Measurements from ENCODE around the gene UNC93B1.

Gene UNC93B1, protein sequence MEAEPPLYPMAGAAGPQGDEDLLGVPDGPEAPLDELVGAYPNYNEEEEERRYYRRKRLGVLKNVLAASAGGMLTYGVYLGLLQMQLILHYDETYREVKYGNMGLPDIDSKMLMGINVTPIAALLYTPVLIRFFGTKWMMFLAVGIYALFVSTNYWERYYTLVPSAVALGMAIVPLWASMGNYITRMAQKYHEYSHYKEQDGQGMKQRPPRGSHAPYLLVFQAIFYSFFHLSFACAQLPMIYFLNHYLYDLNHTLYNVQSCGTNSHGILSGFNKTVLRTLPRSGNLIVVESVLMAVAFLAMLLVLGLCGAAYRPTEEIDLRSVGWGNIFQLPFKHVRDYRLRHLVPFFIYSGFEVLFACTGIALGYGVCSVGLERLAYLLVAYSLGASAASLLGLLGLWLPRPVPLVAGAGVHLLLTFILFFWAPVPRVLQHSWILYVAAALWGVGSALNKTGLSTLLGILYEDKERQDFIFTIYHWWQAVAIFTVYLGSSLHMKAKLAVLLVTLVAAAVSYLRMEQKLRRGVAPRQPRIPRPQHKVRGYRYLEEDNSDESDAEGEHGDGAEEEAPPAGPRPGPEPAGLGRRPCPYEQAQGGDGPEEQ

GRCh38 chr11:68003846-68004550, at the start of gene UNC93B1:
UNC93B1 (minus strand) TSS chr11:68004097; CDS start chr11:68004043, 54 bp downstream.
- DNase-seq (ENCODE audit: low read depth) = peak; percentile 67

- no peak for DNase-seq (ENCODE audit: low read depth)
Observed at GRCh38 chr11:68053117-68053516, 49.2 kb upstream of the UNC93B1 start.

DNA sequence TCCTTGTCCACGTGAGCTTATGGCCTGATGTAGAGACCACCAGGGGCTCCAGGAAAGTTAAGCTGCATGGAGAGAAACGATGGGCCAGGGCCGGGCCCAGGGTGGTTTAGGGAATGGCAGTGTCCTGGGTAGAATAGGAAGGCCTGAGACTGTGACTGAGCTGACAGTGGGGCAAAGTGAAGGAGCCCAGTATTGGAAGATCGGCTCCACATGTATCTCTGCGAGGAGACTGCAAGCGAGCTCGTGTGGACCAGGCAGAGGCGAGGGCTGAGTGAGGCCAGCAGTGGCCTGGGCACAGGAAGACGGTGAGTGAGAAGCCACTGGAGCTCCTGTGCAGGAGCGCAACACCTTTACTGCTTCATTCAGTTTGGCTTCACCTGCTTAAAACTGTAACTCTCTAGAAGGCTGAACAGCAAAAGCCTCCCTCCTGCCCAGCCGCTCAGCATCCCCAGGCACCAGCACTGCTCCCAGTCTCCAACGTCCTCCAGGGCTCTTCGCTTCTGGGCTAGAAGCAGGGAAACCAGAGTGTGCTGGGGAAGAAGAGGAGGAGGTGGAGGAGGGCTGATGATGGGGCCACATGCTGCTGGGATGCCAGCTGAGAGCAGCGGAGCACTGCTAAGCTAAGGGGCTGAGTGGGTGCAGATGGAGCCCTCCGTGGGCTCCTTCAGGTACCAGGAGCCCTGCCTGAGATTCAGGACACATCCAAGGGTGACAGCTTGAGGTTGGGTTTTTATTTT, 48.4 kb upstream of the UNC93B1 start:
- no peak for DNase-seq (ENCODE audit: low read depth)

DNA sequence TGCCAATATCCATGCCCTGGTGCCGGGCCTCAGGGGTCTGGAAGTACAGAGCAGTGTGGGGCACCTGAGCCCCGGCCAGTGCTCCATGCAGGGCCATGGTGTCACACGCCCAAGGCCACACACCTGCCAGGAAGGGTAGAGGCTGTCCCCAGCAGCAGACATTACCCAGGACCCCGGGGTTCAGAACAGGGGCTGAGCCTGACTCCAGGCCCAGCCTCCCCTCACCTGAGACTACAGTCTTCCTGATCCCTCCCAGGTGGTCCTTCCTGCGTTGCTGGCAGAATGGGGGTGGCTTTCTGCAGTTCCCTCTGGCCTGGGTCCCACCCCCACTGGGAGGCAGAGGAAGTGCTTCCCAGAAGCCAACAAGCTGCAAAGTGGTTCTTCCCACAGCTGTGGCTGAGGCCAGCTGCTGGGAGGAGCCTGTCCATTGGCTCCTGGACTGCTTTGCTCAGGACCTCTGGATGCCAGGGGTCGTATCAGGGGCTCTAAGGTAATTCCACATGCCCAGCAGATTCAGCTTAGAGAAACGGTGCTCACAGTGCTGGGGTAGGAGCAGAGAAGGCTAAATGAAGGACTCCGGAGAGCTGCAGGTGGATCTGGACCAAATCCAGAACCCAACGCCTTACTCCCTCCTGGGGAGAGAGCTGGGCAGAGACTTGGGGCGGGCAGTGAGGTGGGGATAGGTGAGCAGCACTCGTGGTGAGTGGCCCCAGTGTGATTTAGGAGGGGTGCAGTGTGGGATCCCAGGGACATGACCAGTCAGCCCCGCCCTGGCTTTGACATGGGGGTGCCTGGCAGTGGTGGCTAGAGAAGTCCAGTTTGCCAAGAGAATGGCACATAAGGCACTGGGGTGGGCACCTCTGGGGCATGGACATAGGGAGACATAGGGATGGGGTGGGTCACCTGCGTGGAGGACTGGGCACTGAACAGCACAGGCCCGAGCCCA, 47.6 kb upstream of the UNC93B1 start:
- no peak for DNase-seq (ENCODE audit: low read depth)

- DNase-seq (ENCODE audit: low read depth) = no peak
Observed at GRCh38 chr11:68050371-68050841, 46.5 kb upstream of the UNC93B1 start.

DNA sequence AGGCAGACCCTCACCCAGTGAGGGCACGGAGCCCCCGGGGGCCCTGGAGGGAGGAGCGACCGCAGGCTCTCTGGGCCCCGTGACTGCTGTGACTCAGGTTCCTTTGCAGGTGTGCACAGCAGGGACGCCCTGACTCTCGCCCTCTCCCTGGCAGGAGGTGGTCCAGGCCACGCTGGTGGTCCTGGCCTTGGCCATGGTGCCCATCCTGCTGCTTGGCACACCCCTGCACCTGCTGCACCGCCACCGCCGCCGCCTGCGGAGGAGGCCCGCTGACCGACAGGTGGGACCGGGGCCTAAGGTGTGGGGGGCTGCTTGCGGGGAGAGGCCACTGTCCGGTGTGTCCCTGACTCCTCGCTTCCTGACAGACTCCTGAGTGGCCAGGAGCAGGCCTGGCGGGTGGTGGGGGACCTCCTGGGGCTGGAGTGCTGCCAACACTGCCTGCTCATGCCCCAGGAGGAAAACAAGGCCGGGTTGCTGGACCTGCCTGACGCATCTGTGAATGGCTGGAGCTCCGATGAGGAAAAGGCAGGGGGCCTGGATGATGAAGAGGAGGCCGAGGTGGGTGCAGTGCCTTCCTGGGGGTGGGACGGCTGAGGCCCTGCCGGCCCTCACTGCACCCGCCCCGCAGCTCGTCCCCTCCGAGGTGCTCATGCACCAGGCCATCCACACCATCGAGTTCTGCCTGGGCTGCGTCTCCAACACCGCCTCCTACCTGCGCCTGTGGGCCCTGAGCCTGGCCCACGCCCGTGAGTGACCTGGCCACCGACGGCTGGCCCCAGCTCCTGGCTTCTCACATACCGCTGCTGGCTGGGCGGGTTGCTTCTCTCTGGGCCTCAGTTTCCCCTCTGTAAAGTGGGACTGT, 45.8 kb upstream of the UNC93B1 start:
- DNase-seq (ENCODE audit: low read depth) = peak; percentile 43

GRCh38 chr11:68048681-68049508, 45.0 kb upstream of the UNC93B1 start:
- DNase-seq (ENCODE audit: low read depth) = no peak

DNA sequence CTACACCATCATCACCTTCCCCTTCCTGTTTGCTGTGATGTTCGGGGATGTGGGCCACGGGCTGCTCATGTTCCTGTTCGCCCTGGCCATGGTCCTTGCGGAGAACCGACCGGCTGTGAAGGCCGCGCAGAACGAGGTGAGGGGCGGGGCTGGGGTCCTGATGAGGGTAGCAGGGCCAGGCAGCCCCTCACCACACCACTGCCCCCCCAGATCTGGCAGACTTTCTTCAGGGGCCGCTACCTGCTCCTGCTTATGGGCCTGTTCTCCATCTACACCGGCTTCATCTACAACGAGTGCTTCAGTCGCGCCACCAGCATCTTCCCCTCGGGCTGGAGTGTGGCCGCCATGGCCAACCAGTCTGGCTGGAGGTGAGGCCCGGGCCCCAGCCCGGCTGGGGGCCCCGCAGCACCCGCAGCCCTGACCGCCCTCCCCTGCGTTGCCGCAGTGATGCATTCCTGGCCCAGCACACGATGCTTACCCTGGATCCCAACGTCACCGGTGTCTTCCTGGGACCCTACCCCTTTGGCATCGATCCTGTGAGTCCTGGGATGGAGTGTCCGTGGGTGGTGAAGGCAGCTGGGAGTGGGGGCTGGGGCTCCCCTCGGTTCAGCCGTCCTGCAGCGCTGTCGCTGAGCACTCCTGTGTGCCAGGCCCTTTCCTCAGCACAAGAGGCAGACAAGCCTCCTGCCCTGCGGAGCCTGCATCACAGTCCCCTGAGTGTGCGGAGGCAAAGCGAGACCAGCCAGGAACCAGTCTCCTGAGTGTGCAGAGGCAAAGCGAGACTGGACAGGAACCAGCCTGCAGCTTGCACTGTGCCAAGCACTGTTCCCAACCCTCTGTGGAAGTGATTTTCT, 43.8 kb upstream of the UNC93B1 start:
- no peak for DNase-seq (ENCODE audit: low read depth)

DNA sequence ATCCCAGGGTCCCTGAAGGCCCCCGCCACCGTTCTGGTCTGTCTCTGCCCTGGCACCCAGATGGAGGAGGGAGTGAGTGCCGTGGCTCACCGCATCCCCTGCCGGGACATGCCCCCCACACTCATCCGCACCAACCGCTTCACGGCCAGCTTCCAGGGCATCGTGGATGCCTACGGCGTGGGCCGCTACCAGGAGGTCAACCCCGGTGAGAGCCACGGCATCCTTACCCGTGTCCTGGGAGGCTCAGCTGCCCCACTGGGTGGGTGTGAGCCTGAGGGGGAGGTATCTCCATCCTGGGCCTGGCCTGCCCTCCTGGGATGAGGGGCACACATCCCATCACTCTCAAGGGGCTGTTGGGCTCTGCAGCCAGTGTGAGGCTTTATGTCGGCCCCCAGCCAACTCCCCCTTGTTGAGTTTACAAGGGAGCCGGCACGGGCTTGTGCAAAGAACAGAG, 41.0 kb upstream of the UNC93B1 start:
- DNase-seq (ENCODE audit: low read depth) = no peak

- no peak for DNase-seq (ENCODE audit: low read depth)
Observed at GRCh38 chr11:68044145-68044813, 40.4 kb upstream of the UNC93B1 start.

- peak; percentile 78 for DNase-seq (ENCODE audit: low read depth)
Observed at GRCh38 chr11:68043349-68044144, 39.6 kb upstream of the UNC93B1 start.

DNA sequence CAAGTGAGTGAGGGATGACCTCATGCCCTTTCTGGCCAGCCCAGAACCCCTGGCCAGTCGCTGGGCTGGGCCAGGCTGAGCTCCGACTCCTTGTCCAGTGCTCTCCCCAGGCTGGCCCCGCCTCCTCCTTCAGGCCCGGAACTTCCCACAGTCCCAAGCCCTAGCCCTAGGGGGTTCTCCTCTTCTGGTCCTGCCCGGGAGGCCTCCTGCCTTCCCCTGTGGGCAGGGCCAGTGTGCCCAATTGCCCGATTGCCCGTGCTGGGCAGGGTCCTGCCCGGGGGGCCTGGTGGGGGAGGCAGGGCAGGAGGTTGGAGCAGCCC, 39.1 kb upstream of the UNC93B1 start:
- no peak for DNase-seq (ENCODE audit: low read depth)

GRCh38 chr11:68042219-68043028, 38.5 kb upstream of the UNC93B1 start:
- no peak for DNase-seq (ENCODE audit: low read depth)

- no peak for DNase-seq (ENCODE audit: low read depth)
Observed at GRCh38 chr11:68041617-68042218, 37.8 kb upstream of the UNC93B1 start.

GRCh38 chr11:68040957-68041591, 37.2 kb upstream of the UNC93B1 start:
- no peak for DNase-seq (ENCODE audit: low read depth)

Data from iris pigment epithelial cell (primary cell).